ENCODE measurements around the gene MBP. TPM values are rescaled to one million over a fixed set of nuclear protein-coding genes. Genes with fewer than 3 reads are reported as not detected.

MBP gene
- total RNA-seq, 1 experiment from 2014 or later = 31.6 TPM

DNA sequence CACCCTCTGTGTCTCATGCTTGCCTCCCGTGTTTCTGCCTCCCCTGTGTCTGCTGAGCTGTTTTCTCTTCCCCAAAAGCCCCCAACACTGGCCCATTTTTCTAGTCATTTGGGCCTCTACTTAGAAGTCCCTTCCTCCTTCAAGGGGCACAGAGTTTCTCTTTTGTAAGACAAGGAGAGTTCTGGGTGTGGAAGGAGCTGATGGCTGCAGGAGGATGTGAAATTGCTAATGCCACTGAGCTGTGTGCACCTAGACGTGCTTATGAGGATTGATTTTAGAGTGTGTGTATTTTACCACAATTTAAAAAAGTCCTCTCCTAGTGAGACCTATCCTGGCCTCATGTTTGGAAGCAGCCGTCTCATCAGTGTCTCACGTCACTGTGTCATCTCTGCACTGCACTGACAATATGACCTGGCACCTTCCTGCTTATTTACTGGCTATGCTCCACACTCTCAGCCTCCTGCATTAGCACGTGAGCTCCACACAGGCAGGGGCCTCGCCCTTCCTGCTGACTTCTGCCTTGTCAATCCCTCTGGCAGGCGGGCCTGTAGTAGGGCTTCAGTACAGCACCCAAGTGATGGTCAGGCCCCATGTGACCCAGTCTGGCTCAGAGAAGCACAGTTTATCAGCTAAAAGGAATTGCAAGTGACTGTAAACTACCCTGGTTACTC lies 8.0 kb upstream of the MBP start:
- Mint-ChIP-seq H3K36me3 (ENCODE audit: insufficient read depth, unreplicated experiment) (no peaks in the 10 kb centered on the region), H3K27ac (ENCODE audit: low read depth, unreplicated experiment) (no peak overlapping the region), H3K4me3 (ENCODE audit: unreplicated experiment) (no peak overlapping the region), H3K27me3 (ENCODE audit: insufficient read depth, unreplicated experiment) (no peaks in the 10 kb centered on the region), H3K4me1 (ENCODE audit: insufficient read depth, unreplicated experiment) (peaks cover 10% of the 10 kb centered on the region), H3K9me3 (ENCODE audit: unreplicated experiment) (peaks cover 8% of the 10 kb centered on the region)
- TF ChIP-seq, protein P1, sequence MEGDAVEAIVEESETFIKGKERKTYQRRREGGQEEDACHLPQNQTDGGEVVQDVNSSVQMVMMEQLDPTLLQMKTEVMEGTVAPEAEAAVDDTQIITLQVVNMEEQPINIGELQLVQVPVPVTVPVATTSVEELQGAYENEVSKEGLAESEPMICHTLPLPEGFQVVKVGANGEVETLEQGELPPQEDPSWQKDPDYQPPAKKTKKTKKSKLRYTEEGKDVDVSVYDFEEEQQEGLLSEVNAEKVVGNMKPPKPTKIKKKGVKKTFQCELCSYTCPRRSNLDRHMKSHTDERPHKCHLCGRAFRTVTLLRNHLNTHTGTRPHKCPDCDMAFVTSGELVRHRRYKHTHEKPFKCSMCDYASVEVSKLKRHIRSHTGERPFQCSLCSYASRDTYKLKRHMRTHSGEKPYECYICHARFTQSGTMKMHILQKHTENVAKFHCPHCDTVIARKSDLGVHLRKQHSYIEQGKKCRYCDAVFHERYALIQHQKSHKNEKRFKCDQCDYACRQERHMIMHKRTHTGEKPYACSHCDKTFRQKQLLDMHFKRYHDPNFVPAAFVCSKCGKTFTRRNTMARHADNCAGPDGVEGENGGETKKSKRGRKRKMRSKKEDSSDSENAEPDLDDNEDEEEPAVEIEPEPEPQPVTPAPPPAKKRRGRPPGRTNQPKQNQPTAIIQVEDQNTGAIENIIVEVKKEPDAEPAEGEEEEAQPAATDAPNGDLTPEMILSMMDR (IDR thresholded peaks at IDR 0.05; ENCODE audit: unreplicated experiment) = no peak
- intact Hi-C loops (cut with micrococcal nuclease) = no loop called here
- POLR2A ChIA-PET = interaction anchor here (0.6 to 0.7 kb wide), 2 partner anchors 27 to 69 kb away, joined by 3 read pairs; no protein-coding TSS in a partner anchor
- no peak for DNase-seq (ENCODE audit: unreplicated experiment)
- CTCF ChIA-PET = interaction anchor here (0.5 to 1.6 kb wide), 4 partner anchors 10 to 240 kb away, joined by 3 to 4 read pairs (median 4); no protein-coding TSS in a partner anchor
- no TSS peak for BruUV-seq (replicated peaks)

DNA sequence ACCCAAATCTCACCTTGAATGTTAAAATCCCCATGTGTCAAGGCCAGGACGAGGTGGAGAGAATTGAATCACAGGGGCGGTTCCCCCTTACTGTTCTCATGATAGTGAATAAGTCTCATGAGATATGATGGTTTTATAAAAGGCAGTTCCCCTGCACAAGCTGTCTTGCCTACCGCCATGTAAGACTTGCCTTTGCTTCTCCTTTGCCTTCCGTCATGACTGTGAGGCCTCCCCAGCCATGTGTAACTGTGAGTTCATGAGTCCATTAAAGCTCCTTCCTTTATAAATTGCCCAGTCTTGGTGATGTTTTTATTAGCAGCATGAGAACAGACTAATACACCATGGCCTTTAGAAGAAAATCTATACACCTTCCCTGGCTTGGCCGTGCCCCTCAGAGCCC lies 7.4 kb upstream of the MBP start:
- Mint-ChIP-seq H3K36me3 (ENCODE audit: insufficient read depth, unreplicated experiment) (no peaks in the 10 kb centered on the region), H3K9me3 (ENCODE audit: unreplicated experiment) (peaks cover 8% of the 10 kb centered on the region), H3K27me3 (ENCODE audit: insufficient read depth, unreplicated experiment) (no peaks in the 10 kb centered on the region), H3K27ac (ENCODE audit: low read depth, unreplicated experiment) (no peak overlapping the region), H3K4me3 (ENCODE audit: unreplicated experiment) (no peak overlapping the region), H3K4me1 (ENCODE audit: insufficient read depth, unreplicated experiment) (peaks cover 10% of the 10 kb centered on the region)
- intact Hi-C loops (cut with micrococcal nuclease) = no loop called here
- BruUV-seq (replicated peaks) = no TSS peak
- POLR2A ChIA-PET = no interaction called here
- CTCF ChIA-PET = interaction anchor here (1.0 to 1.6 kb wide), 3 partner anchors 11 to 157 kb away, joined by 3 to 4 read pairs (median 4); no protein-coding TSS in a partner anchor
- no peak for DNase-seq (ENCODE audit: unreplicated experiment)
- TF ChIP-seq, protein P1 (IDR thresholded peaks at IDR 0.05; ENCODE audit: unreplicated experiment) = no peak

DNA sequence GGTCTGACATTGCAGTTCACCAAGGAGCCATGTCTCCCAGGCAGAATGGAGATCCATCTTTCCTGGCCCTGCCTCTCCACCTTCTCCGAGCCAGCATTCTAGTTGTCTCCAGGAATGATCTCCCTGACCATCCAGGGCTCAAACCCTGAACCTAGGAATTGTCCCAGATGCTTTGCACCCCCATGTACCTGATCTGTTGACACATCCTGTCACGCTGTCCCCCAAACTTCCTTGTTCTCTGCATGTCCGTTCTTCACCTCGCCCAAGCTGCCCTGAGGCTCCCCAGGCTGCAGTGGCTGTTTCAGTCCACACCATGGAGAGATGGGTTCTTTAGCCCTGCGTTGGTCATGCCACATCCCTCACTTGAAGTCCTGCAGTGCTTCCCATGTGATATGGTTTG lies 7.0 kb upstream of the MBP start:
- intact Hi-C loops (cut with micrococcal nuclease) = no loop called here
- POLR2A ChIA-PET = no interaction called here
- TF ChIP-seq, protein P1 (IDR thresholded peaks at IDR 0.05; ENCODE audit: unreplicated experiment) = no peak
- Mint-ChIP-seq H3K9me3 (ENCODE audit: unreplicated experiment) (peaks cover 8% of the 10 kb centered on the region), H3K27me3 (ENCODE audit: insufficient read depth, unreplicated experiment) (no peaks in the 10 kb centered on the region), H3K4me3 (ENCODE audit: unreplicated experiment) (no peak overlapping the region), H3K27ac (ENCODE audit: low read depth, unreplicated experiment) (no peak overlapping the region), H3K36me3 (ENCODE audit: insufficient read depth, unreplicated experiment) (no peaks in the 10 kb centered on the region), H3K4me1 (ENCODE audit: insufficient read depth, unreplicated experiment) (peaks cover 10% of the 10 kb centered on the region)
- CTCF ChIA-PET = interaction anchor here (1.3 to 1.6 kb wide), 2 partner anchors 32 to 156 kb away, joined by 4 read pairs; no protein-coding TSS in a partner anchor
- no peak for DNase-seq (ENCODE audit: unreplicated experiment)
- no TSS peak for BruUV-seq (replicated peaks)

DNA sequence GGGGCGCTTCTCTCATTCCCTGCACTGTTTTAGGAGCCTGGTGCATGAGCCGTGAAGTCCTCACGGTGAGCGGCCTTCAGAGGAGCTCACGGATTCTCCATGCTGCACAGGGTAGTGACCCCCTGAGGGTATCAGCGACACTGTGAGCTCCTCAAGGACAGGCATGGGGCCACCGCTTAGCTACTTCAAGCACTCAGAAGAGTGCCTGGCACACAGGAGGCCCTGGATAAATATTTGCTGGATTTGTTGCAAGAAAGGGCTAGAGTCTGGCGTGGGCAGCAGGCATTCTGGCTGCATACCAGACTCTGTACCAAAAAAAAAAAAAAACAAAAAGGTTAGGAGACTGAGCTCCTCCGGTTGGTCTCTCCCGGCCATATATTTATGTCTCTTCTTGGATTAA lies 5.7 kb upstream of the MBP start:
- intact Hi-C loops (cut with micrococcal nuclease) = no loop called here
- Mint-ChIP-seq H3K4me1 (ENCODE audit: insufficient read depth, unreplicated experiment) (peaks cover 10% of the 10 kb centered on the region), H3K36me3 (ENCODE audit: insufficient read depth, unreplicated experiment) (no peaks in the 10 kb centered on the region), H3K27me3 (ENCODE audit: insufficient read depth, unreplicated experiment) (no peaks in the 10 kb centered on the region), H3K4me3 (ENCODE audit: unreplicated experiment) (no peak overlapping the region), H3K27ac (ENCODE audit: low read depth, unreplicated experiment) (no peak overlapping the region), H3K9me3 (ENCODE audit: unreplicated experiment) (no peaks in the 10 kb centered on the region)
- no TSS peak for BruUV-seq (replicated peaks)
- no peak for DNase-seq (ENCODE audit: unreplicated experiment)
- ChIA-PET CTCF (interaction anchor here (0.6 to 1.0 kb wide), 3 partner anchors 74 to 132 kb away, joined by 3 to 4 read pairs (median 4); no protein-coding TSS in a partner anchor), POLR2A (no interaction called here)
- TF ChIP-seq, protein P1 (IDR thresholded peaks at IDR 0.05; ENCODE audit: unreplicated experiment) = no peak
